Vagina (tissue), 2 donors: ENCODE data around the gene HPCAL1. TPM values are rescaled to one million over a fixed set of nuclear protein-coding genes. Genes with fewer than 3 reads are reported as not detected.

Experiments
- DNase-seq, 2 donors: peaks; one replicate each; pipeline ENCODE4 v3.0.0-alpha.2; 2017; ENCODE audit errors: extremely low spot score in 2 of 2
- H3K27ac ChIP-seq: fragments of 200-600 bp; sonication (generic); one replicate; pipeline ENCODE4 v1.5.1; 2019
- H3K27me3 ChIP-seq: fragments of 200-600 bp; sonication (generic); one replicate; pipeline ENCODE4 v1.5.1; 2019
- H3K36me3 ChIP-seq, 2 donors: fragments of 200-600 bp; sonication (generic); one replicate each; pipeline ENCODE4 v1.5.1; 2017 to 2019
- H3K4me1 ChIP-seq: fragments of 200-600 bp; sonication (generic); one replicate; pipeline ENCODE4 v1.5.1; 2019
- H3K4me3 ChIP-seq, 2 donors: fragments of 200-600 bp; sonication (generic); 1 replicate in 1 of 2; 2 replicates in 1 of 2; pipeline ENCODE4 v1.5.1; 2016 to 2019
- H3K9me3 ChIP-seq: fragments of 200-600 bp; sonication (generic); one replicate; pipeline ENCODE4 v1.5.1; 2019
- CTCF ChIP-seq, 3 experiments: fragments of 450-650 bp in 2 of 3; fragments of 200-600 bp in 1 of 3; sonication (generic) in 1 of 3; IDR thresholded peaks; one replicate each; pipeline ENCODE4 v1.5.1; 2017 to 2019; ENCODE audit warnings: antibody characterized with exemption in 3 of 3, mild to moderate bottlenecking in 2 of 3, moderate library complexity in 2 of 3
- POLR2A ChIP-seq, 2 donors: fragments of 450-650 bp; IDR thresholded peaks; one replicate each; pipeline ENCODE4 v1.6.1; 2017; ENCODE audit warnings: antibody characterized with exemption in 2 of 2, mild to moderate bottlenecking in 2 of 2, moderate library complexity in 2 of 2
- POLR2AphosphoS5 ChIP-seq, 2 donors: sonication (generic); formaldehyde crosslinking; IDR thresholded peaks; one replicate each; pipeline ENCODE4 v1.9.0; 2017; ENCODE audit warnings: antibody characterized with exemption in 2 of 2, mild to moderate bottlenecking in 2 of 2, low read depth in 1 of 2; ENCODE audit not compliant: insufficient read depth in 1 of 2
- intact Hi-C: fragments of 100-400 bp; cut with DNase I; formaldehyde crosslinking; loops from one replicate; pipeline ENCODE4 v1.15.1; 2023
- total RNA-seq: library from RNA; depleted of rRNA; stranded (reverse); fragments of >200 nt; gene quantifications from one replicate; pipeline ENCODE4 v1.2.3, GENCODE V29; 2016

Gene HPCAL1
- total RNA-seq, 1 donor from 2014 or later: 43.7 TPM

GRCh38 chr2:10350761-10351160 lies 48.1 kb downstream of the HPCAL1 start:
- Histone ChIP-seq H3K9me3 (no peaks in the 10 kb centered on the region), H3K27ac (no peak overlapping the region), H3K36me3 (no peaks in the 10 kb centered on the region), H3K4me1 (peaks cover 14% of the 10 kb centered on the region), H3K27me3 (no peaks in the 10 kb centered on the region), H3K4me3 (no peak overlapping the region)
- no peak for DNase-seq
- intact Hi-C loops: no loop called here
- TF ChIP-seq CTCF (IDR thresholded peaks at IDR 0.05) (no peak), POLR2A (IDR thresholded peaks at IDR 0.05) (no peak), POLR2AphosphoS5 (IDR thresholded peaks at IDR 0.05; ENCODE audit: insufficient read depth in 1 of 2, low read depth in 1 of 2) (no peak)

- no peak overlapping the region for H3K4me3 ChIP-seq
- TF ChIP-seq POLR2AphosphoS5 (IDR thresholded peaks at IDR 0.05; ENCODE audit: insufficient read depth in 1 of 2, low read depth in 1 of 2): no peak
- intact Hi-C loops: no loop called here
Measured at GRCh38 chr2:10352361-10352760, 49.7 kb downstream of the HPCAL1 start.

GRCh38 chr2:10352972-10353371 lies 50.3 kb downstream of the HPCAL1 start:
- TF ChIP-seq POLR2A (IDR thresholded peaks at IDR 0.05) (no peak), CTCF (IDR thresholded peaks at IDR 0.05) (no peak), POLR2AphosphoS5 (IDR thresholded peaks at IDR 0.05; ENCODE audit: insufficient read depth in 1 of 2, low read depth in 1 of 2) (no peak)
- no peak for DNase-seq
- Histone ChIP-seq H3K4me1 (no peaks in the 10 kb centered on the region), H3K36me3 (no peaks in the 10 kb centered on the region), H3K27ac (no peak overlapping the region), H3K27me3 (no peaks in the 10 kb centered on the region), H3K9me3 (no peaks in the 10 kb centered on the region), H3K4me3 (no peak overlapping the region)
- intact Hi-C loops: no loop called here

More at GRCh38 chr2:10352361-10352760, 49.7 kb downstream of the HPCAL1 start:
- Histone ChIP-seq H3K27me3 (no peaks in the 10 kb centered on the region), H3K4me1 (peaks cover 2% of the 10 kb centered on the region), H3K27ac (no peak overlapping the region), H3K36me3 (no peaks in the 10 kb centered on the region), H3K9me3 (no peaks in the 10 kb centered on the region)
- no peak for DNase-seq

GRCh38 chr2:10353931-10354330 lies 51.2 kb downstream of the HPCAL1 start:
- DNase-seq: no peak
- Histone ChIP-seq H3K4me3 (no peak overlapping the region), H3K27me3 (no peaks in the 10 kb centered on the region), H3K9me3 (no peaks in the 10 kb centered on the region), H3K27ac (no peak overlapping the region), H3K4me1 (no peaks in the 10 kb centered on the region), H3K36me3 (no peaks in the 10 kb centered on the region)
- intact Hi-C loops: no loop called here
- TF ChIP-seq POLR2AphosphoS5 (IDR thresholded peaks at IDR 0.05; ENCODE audit: insufficient read depth in 1 of 2, low read depth in 1 of 2) (no peak), POLR2A (IDR thresholded peaks at IDR 0.05) (no peak), CTCF (IDR thresholded peaks at IDR 0.05) (no peak)

- no peak for DNase-seq
- H3K4me1 ChIP-seq: no peaks in the 10 kb centered on the region
- no peak for TF ChIP-seq CTCF (IDR thresholded peaks at IDR 0.05)
Measured at GRCh38 chr2:10354399-10354798, 51.7 kb downstream of the HPCAL1 start.

More at GRCh38 chr2:10354399-10354798, 51.7 kb downstream of the HPCAL1 start:
- intact Hi-C loops: no loop called here
- H3K27me3 ChIP-seq: no peaks in the 10 kb centered on the region
- H3K4me3 ChIP-seq: no peak overlapping the region
- no peaks in the 10 kb centered on the region for H3K36me3 ChIP-seq
- H3K27ac ChIP-seq: no peak overlapping the region
- no peaks in the 10 kb centered on the region for H3K9me3 ChIP-seq
